ENCODE results near the gene C20orf204.

C20orf204 gene

GRCh38 chr20:64027981-64028685 is 7.8 kb upstream of the C20orf204 start:
- no peak for DNase-seq

GRCh38 chr20:64029293-64030117 is 6.5 kb upstream of the C20orf204 start:
- no peak for DNase-seq

GRCh38 chr20:64030371-64031134 is 5.4 kb upstream of the C20orf204 start:
- no peak for DNase-seq

- DNase-seq, result no peak
Measured at GRCh38 chr20:64031822-64032314, 4.1 kb upstream of the C20orf204 start.

- DNase-seq, result no peak
Measured at GRCh38 chr20:64032706-64033624, 3.0 kb upstream of the C20orf204 start.

GRCh38 chr20:64033981-64034493 is 1.9 kb upstream of the C20orf204 start:
- no peak for DNase-seq

- DNase-seq, result no peak
Measured at GRCh38 chr20:64035066-64035932, 683 bp upstream of the C20orf204 start.

GRCh38 chr20:64036346-64037198 is 590 bp downstream of the C20orf204 start:
- DNase-seq, result no peak

- no peak for DNase-seq
Measured at GRCh38 chr20:64037199-64037497, 1.2 kb downstream of the C20orf204 start.

- DNase-seq, result no peak
Measured at GRCh38 chr20:64037498-64038213, 1.7 kb downstream of the C20orf204 start.

- DNase-seq, result no peak
Measured at GRCh38 chr20:64038224-64038564, 2.2 kb downstream of the C20orf204 start.

GRCh38 chr20:64038565-64039292 is 2.7 kb downstream of the C20orf204 start:
- DNase-seq, result peak; percentile 75

- no peak for DNase-seq
Measured at GRCh38 chr20:64039293-64040160, 3.5 kb downstream of the C20orf204 start.

- no peak for DNase-seq
Measured at GRCh38 chr20:64040231-64041039, 4.5 kb downstream of the C20orf204 start.

- DNase-seq, result no peak
Measured at GRCh38 chr20:64041040-64041780, 5.2 kb downstream of the C20orf204 start.

GRCh38 chr20:64041781-64042053 is 5.7 kb downstream of the C20orf204 start:
- DNase-seq, result no peak
